Esophagus muscularis mucosa (tissue), 4 donors: ENCODE measurements around the gene RFPL1.

ENCODE experiments used
- CTCF ChIP-seq, 3 experiments: fragments of 200-600 bp in 2 of 3; fragments of 450-650 bp in 1 of 3; sonication (generic) in 2 of 3; IDR thresholded peaks; one replicate each; pipeline ENCODE4 v1.5.1; 2017 to 2019; ENCODE audit warnings: antibody characterized with exemption in 3 of 3, mild to moderate bottlenecking in 2 of 3, moderate library complexity in 1 of 3
- EP300 ChIP-seq: sonication (generic); formaldehyde crosslinking; IDR thresholded peaks from one replicate; pipeline ENCODE4 v1.6.1; 2017; ENCODE audit warnings: antibody characterized with exemption
- POLR2AphosphoS5 ChIP-seq, 2 donors: sonication (generic); formaldehyde crosslinking; IDR thresholded peaks; one replicate each; pipeline ENCODE4 v1.6.1; 2017; ENCODE audit warnings: antibody characterized with exemption in 2 of 2

DNA sequence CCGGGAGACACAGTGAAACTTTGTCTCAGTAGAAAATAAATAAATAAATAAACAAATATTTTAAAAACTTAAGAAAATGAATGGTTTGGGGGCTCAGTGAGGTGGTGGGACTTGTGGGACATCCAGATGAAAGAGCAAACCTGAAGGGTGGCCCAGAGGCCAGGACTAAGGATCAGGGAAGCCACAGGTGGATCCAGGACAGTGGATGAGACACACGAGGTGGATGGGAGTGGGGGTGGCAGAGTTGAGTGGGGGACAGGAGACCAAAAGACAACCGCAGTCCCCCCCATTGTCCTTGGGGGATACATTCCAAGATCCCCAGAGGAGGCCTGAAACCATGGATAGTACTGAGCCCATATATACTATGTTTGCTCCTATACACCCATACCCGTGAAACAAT is 7.1 kb downstream of the RFPL1 start:
- TF ChIP-seq CTCF (IDR thresholded peaks at IDR 0.05) (no peak), EP300 (no peak), POLR2AphosphoS5 (IDR thresholded peaks at IDR 0.05) (no peak)
